Neural crest cell (in vitro differentiated cells): Measurements from ENCODE around the gene XPO4. TPM values are rescaled to one million over a fixed set of nuclear protein-coding genes. Genes with fewer than 3 reads are reported as not detected.

Experiments used
- DNase-seq: peaks from one replicate; pipeline ENCODE4 v3.0.0; 2021; ENCODE audit warnings: low read depth, mixed read lengths, low spot score
- H3K27ac Mint-ChIP-seq: one replicate; pipeline ENCODE4 v1.8.0; 2021; ENCODE audit warnings: mild to moderate bottlenecking, mixed read lengths; ENCODE audit not compliant: unreplicated experiment
- H3K27me3 Mint-ChIP-seq: 2 replicates; pipeline ENCODE4 v1.8.0; 2021; ENCODE audit warnings: low read depth, mild to moderate bottlenecking, mixed read lengths
- H3K36me3 Mint-ChIP-seq: 2 replicates; pipeline ENCODE4 v1.8.0; 2021; ENCODE audit warnings: low read depth, mild to moderate bottlenecking, mixed read lengths
- H3K4me1 Mint-ChIP-seq: 2 replicates; pipeline ENCODE4 v1.8.0; 2021; ENCODE audit warnings: mixed read lengths
- H3K4me3 Mint-ChIP-seq: one replicate; pipeline ENCODE4 v1.8.0; 2021; ENCODE audit warnings: mild to moderate bottlenecking, mixed read lengths
- H3K9me3 Mint-ChIP-seq: 2 replicates; pipeline ENCODE4 v1.8.0; 2021; ENCODE audit warnings: mixed read lengths
- total RNA-seq: library from RNA; stranded (reverse); gene quantifications from 2 replicates; pipeline ENCODE4 v1.2.1, GENCODE V29; 2021
- TF ChIP-seq, protein P1 (sequence below): fragments of 200-600 bp; sonication (generic); conservative IDR thresholded peaks from 2 replicates; pipeline ENCODE4 v1.5.0; 2021; ENCODE audit warnings: antibody characterized with exemption, mild to moderate bottlenecking

The XPO4 gene
- total RNA-seq, 1 donor from 2014 or later: 26.1 TPM

DNA sequence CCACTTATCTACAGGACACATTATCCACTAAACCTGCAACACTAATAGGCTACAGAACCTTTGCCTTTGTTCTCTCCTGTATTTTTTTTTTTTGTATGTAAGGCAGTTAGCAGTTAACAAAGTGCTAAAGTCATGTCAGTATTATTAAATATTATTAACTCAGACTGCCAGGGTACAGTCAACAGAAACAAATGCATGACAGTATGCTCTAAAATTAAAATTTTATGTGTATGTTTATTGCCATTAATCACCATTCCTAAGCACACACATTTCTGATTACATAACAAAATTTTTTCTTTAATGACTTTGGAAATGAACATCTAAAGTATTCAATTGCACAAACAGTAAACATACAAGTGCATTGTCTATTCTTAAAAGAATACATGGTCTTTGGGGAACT, 41.7 kb downstream of the XPO4 start:
- DNase-seq: no peak
- TF ChIP-seq, protein P1, sequence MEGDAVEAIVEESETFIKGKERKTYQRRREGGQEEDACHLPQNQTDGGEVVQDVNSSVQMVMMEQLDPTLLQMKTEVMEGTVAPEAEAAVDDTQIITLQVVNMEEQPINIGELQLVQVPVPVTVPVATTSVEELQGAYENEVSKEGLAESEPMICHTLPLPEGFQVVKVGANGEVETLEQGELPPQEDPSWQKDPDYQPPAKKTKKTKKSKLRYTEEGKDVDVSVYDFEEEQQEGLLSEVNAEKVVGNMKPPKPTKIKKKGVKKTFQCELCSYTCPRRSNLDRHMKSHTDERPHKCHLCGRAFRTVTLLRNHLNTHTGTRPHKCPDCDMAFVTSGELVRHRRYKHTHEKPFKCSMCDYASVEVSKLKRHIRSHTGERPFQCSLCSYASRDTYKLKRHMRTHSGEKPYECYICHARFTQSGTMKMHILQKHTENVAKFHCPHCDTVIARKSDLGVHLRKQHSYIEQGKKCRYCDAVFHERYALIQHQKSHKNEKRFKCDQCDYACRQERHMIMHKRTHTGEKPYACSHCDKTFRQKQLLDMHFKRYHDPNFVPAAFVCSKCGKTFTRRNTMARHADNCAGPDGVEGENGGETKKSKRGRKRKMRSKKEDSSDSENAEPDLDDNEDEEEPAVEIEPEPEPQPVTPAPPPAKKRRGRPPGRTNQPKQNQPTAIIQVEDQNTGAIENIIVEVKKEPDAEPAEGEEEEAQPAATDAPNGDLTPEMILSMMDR: no peak
- H3K4me1 Mint-ChIP-seq: peaks cover 5% of the 10 kb centered on the region
- no peak overlapping the region for H3K27ac Mint-ChIP-seq
- no peaks in the 10 kb centered on the region for H3K9me3 Mint-ChIP-seq
- H3K27me3 Mint-ChIP-seq: no peaks in the 10 kb centered on the region
- no peak overlapping the region for H3K4me3 Mint-ChIP-seq
- peaks cover 4% of the 10 kb centered on the region for H3K36me3 Mint-ChIP-seq

DNA sequence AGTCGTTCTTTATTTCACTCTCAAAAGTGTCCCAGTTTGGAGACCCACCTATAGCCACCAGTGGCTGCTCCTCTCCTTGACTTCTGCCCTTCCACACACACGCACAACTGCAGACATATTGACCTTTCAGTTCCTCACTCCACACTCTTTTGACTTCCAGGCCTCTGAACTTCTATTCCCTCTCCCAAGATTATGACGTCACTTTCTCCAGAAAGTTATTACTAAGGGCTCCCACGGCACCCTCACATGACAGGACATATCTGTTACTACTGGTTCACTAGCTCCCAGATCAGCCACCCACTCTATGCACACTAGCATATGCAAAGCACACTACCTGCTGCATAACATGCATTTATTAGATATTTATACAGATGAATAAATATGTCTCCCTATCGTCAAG, 45.9 kb downstream of the XPO4 start:
- no peak for DNase-seq
- TF ChIP-seq, protein P1: no peak
- H3K27me3 Mint-ChIP-seq: no peaks in the 10 kb centered on the region
- no peak overlapping the region for H3K4me3 Mint-ChIP-seq
- H3K27ac Mint-ChIP-seq: no peak overlapping the region
- no peaks in the 10 kb centered on the region for H3K36me3 Mint-ChIP-seq
- no peaks in the 10 kb centered on the region for H3K4me1 Mint-ChIP-seq
- no peaks in the 10 kb centered on the region for H3K9me3 Mint-ChIP-seq

- Mint-ChIP-seq H3K4me3 (no peak overlapping the region), H3K27me3 (no peaks in the 10 kb centered on the region), H3K9me3 (no peaks in the 10 kb centered on the region), H3K27ac (no peak overlapping the region), H3K36me3 (peaks cover 3% of the 10 kb centered on the region), H3K4me1 (peaks cover 13% of the 10 kb centered on the region)
- TF ChIP-seq, protein P1: no peak
- no peak for DNase-seq
Measured at GRCh38 chr13:20851844-20852402, 50.6 kb downstream of the XPO4 start.

DNA sequence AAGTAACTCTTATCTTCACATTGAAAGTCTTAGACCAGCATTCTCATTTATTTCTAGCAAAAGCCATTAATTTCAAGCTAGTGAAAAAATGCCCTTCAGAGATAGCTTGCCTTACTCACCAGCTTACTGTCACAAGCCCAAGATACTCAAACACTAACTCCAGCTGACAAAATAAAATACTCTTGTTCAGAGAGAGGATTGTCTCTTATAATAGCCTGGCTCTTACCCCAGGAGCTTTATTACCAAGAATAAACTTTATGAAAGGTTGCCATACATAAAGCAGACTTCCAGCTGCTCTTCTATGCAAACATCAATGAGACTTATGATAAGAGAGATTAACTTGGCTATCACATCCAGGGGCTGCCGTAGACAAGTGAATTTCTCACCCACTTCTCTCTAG, 53.6 kb downstream of the XPO4 start:
- Mint-ChIP-seq H3K27me3 (no peaks in the 10 kb centered on the region), H3K4me3 (no peak overlapping the region), H3K9me3 (no peaks in the 10 kb centered on the region), H3K4me1 (peaks cover 27% of the 10 kb centered on the region), H3K27ac (no peak overlapping the region), H3K36me3 (peaks cover 3% of the 10 kb centered on the region)
- DNase-seq: no peak
- TF ChIP-seq, protein P1: no peak

GRCh38 chr13:20848203-20848602, 54.3 kb downstream of the XPO4 start:
- no peaks in the 10 kb centered on the region for H3K9me3 Mint-ChIP-seq
- peaks cover 3% of the 10 kb centered on the region for H3K36me3 Mint-ChIP-seq
- peaks cover 28% of the 10 kb centered on the region for H3K4me1 Mint-ChIP-seq
- H3K27me3 Mint-ChIP-seq: no peaks in the 10 kb centered on the region
- no peak overlapping the region for H3K4me3 Mint-ChIP-seq
- TF ChIP-seq, protein P1: no peak
- H3K27ac Mint-ChIP-seq: no peak overlapping the region
- DNase-seq: no peak

DNA sequence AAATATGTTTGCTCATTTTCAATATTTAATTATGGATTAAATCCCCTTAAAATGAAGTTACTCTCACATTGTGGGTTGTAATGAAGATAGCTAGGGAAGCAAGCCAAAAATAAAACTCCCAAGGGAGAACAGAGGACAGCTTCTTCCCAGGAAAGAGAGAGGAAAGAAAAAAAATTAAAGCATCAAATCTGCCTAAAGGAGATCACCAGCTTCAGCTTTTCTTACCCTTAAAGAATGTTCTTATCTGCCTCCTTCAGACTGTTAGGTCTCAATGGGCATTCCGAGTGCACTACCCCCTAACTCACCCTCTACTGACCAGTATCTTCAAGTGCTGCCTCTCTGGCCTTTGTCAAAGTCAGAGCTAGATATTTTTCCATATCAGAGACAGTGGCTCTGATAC, 55.2 kb downstream of the XPO4 start:
- H3K36me3 Mint-ChIP-seq: peaks cover 3% of the 10 kb centered on the region
- H3K4me1 Mint-ChIP-seq: peaks cover 32% of the 10 kb centered on the region
- no peaks in the 10 kb centered on the region for H3K9me3 Mint-ChIP-seq
- TF ChIP-seq, protein P1: no peak
- H3K4me3 Mint-ChIP-seq: no peak overlapping the region
- no peak for DNase-seq
- H3K27me3 Mint-ChIP-seq: no peaks in the 10 kb centered on the region
- H3K27ac Mint-ChIP-seq: no peak overlapping the region
